ENCODE results near the gene TTPAL. TPM values are rescaled to one million over a fixed set of nuclear protein-coding genes. Genes with fewer than 3 reads are reported as not detected.

The TTPAL gene
- total and polyA plus RNA-seq, 7 donors, result 1.2 to 8.4 (median 4.5) TPM

DNA sequence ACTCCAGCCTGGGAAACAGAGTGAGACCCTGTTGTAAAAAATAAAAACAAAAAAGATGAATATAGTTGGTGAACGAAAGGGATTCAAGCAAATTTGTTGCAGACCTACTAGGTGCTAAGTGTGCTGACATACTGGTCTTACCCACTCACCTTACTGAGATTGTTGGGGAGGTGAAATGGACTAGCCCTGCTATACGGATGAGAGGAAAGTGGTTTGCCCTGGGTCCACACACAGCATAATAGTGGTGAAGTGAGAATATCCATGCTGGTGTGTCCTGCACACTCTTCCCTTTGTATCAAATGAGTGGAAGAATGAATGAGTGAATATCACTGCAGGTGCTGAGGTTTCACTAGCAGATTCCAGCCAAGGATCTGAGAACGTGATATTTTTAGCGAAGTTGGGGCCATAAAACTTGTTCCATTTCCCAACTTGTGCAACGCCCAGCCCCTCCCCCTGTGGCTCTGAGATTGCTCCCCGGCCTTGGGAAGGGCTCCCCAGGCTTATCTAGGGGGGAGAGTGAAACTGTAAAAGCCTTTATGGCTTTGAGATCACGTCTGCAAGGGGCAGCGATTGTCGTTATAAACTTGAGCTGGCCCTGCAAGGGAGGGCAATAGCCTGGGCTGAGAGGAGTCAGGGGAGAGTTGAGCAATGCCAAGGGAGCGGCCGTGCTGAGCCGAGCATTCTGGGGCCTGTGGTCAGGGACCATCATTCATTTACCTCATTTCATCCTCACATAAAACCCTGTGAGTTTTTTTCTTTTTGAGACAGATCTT, 33.2 kb upstream of the TTPAL start:
- H3K4me3 ChIP-seq, result no peak overlapping the region
- TF ChIP-seq, protein P1, sequence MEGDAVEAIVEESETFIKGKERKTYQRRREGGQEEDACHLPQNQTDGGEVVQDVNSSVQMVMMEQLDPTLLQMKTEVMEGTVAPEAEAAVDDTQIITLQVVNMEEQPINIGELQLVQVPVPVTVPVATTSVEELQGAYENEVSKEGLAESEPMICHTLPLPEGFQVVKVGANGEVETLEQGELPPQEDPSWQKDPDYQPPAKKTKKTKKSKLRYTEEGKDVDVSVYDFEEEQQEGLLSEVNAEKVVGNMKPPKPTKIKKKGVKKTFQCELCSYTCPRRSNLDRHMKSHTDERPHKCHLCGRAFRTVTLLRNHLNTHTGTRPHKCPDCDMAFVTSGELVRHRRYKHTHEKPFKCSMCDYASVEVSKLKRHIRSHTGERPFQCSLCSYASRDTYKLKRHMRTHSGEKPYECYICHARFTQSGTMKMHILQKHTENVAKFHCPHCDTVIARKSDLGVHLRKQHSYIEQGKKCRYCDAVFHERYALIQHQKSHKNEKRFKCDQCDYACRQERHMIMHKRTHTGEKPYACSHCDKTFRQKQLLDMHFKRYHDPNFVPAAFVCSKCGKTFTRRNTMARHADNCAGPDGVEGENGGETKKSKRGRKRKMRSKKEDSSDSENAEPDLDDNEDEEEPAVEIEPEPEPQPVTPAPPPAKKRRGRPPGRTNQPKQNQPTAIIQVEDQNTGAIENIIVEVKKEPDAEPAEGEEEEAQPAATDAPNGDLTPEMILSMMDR (IDR thresholded peaks at IDR 0.05), result no peak
- intact Hi-C loops (cut with DNase I), result no loop called here
- no peak for DNase-seq
- WGBS, 3 donors, result 28 to 32% (median 30%) methylated on average over 12 of the region's 12 CpGs
- H3K27ac ChIP-seq, result no peak overlapping the region
- H3K27me3 ChIP-seq (ENCODE audit: insufficient read depth in 3 of 3, low read length in 2 of 3), result no peaks in the 10 kb centered on the region
- no peaks in the 10 kb centered on the region for H3K4me1 ChIP-seq
- ATAC-seq, result peak in 1 of 4 donors; percentile 32
- H3K9me3 ChIP-seq, result no peaks in the 10 kb centered on the region
- H3K36me3 ChIP-seq (ENCODE audit: insufficient read depth in 1 of 2, low read depth in 1 of 2), result no peaks in the 10 kb centered on the region

DNA sequence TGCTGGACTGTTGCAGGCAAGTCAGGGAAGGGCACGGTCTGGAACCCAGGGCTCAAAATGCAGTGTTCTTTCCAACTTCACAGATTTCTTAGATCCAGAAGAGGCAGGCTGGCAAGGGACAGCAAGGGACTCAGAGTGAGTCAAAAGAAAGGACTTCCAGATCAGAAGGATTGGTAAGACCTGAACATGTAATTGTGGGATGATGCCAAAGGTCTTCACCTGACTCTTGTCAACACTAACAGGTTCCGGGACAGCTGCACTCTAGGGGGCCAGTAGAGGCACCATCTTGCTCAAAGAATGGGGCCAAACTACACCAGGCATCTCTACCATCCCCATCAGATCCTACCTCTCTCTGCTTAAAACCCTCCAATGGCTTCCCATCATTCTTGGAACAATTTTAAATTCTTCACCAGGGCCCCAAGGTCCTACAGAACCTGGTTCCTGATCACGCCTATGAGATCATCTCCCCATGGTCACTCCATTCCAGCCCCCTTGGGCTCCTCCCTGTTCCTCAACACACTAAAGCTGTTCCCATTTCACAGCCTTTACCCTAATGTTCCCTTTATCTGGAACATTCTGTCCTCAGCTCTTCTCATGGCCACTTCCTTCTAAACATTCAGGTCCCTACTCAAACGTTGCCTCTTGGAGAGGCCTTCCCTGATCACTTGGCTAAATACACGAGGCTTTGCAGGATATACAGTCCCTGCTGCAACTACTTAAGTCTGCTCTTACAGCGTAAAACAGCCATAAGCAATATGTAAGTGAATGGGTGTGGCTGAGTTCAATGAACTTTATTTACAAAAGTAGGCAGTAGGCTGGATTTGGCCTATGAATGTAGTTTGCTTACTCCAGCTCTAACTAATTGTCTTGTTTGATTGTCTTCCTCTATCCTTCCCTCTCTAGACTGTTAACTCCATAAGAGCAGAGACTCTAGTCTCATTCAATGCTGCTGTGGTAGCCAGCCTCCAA, 29.6 kb upstream of the TTPAL start:
- DNase-seq, result no peak
- Histone ChIP-seq H3K4me1 (no peaks in the 10 kb centered on the region), H3K27me3 (ENCODE audit: insufficient read depth in 3 of 3, low read length in 2 of 3) (no peaks in the 10 kb centered on the region), H3K4me3 (no peak overlapping the region), H3K9me3 (no peaks in the 10 kb centered on the region), H3K36me3 (ENCODE audit: insufficient read depth in 1 of 2, low read depth in 1 of 2) (no peaks in the 10 kb centered on the region), H3K27ac (no peak overlapping the region)
- WGBS, 3 donors, result 74 to 80% (median 78%) methylated on average over 6 of the region's 6 CpGs
- ATAC-seq, result no peak
- TF ChIP-seq, protein P1 (IDR thresholded peaks at IDR 0.05), result no peak
- intact Hi-C loops (cut with DNase I), result no loop called here

DNA sequence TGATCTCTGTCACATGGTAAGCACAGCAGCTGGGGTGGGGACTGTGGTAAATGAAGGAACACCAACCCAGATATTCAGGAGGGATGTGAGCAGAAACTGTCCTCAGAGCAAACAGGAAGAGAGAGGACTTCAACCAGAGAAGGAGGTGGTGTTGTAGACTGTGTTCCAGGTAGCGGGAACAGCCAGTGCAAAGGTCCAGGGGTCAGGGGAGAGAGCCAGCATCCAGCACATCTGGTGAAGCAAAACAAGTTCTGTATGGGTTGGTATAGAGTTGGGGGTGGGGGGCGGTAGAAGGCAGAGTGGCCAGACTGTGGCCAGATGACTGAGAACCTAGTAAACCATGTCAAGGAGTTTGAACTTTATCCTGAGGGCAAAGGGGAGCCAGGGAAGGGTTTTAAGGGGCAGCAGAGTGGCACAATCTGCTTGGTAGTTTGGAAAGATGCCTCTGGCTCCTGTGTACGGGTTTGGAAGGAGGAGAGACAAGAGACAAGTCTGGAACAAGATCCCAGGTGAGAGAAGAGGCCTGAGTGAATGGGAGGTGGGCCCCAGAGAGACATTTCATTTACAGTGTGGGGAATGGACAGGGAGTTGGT, 27.8 kb upstream of the TTPAL start:
- H3K4me3 ChIP-seq, result no peak overlapping the region
- intact Hi-C loops (cut with DNase I), result no loop called here
- TF ChIP-seq, protein P1 (IDR thresholded peaks at IDR 0.05), result no peak
- ATAC-seq, result no peak
- WGBS, 3 donors, result 80 to 84% (median 81%) methylated on average over 3 of the region's 3 CpGs
- H3K9me3 ChIP-seq, result no peaks in the 10 kb centered on the region
- H3K4me1 ChIP-seq, result no peaks in the 10 kb centered on the region
- no peak for DNase-seq
- no peak overlapping the region for H3K27ac ChIP-seq
- H3K27me3 ChIP-seq (ENCODE audit: insufficient read depth in 3 of 3, low read length in 2 of 3), result no peaks in the 10 kb centered on the region
- H3K36me3 ChIP-seq (ENCODE audit: insufficient read depth in 1 of 2, low read depth in 1 of 2), result no peaks in the 10 kb centered on the region

DNA sequence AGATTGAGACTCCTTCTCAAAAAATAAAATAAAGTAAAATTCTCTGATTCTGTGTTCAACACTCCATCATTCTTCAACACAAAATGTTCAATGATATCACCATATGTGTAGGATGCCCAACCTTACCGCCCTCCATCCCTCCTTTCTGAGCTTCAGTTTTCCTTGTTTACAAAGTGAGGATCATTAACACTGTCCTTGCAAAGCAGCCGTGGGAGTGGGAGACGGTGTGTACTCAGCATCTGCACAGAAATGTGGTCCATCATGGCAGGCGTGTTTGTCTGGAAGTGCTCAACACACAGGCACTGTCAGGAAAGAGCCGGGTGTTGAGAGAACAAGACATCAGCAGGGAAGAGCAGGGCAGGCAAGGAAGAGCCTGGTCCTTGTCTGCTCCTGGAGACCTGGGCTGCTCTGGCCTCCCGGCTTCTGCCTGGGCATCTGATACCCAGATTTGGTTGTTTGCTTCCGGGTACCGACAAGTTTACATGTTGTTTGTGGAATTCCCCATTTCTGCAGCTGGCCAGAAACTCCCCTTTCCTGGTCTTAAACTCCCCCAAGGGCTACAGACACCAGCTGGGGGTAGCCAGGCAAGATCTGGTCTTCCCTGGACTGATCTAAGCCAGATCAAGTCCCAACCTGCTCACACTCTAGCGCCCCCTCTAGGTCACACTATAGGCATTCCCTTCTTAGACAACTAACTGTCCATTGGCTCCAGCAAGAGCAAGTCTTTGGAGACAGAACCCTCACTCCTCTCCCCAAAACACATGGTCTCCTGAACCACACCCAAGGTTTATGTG, 26.7 kb upstream of the TTPAL start:
- H3K27ac ChIP-seq, result no peak overlapping the region
- H3K27me3 ChIP-seq (ENCODE audit: insufficient read depth in 3 of 3, low read length in 2 of 3), result no peaks in the 10 kb centered on the region
- ATAC-seq (no peak), DNase-seq (no peak)
- WGBS, 3 donors, result 61 to 76% (median 63%) methylated on average over 9 of the region's 9 CpGs
- H3K36me3 ChIP-seq (ENCODE audit: insufficient read depth in 1 of 2, low read depth in 1 of 2), result no peaks in the 10 kb centered on the region
- H3K4me3 ChIP-seq, result no peak overlapping the region
- H3K9me3 ChIP-seq, result no peaks in the 10 kb centered on the region
- TF ChIP-seq, protein P1 (IDR thresholded peaks at IDR 0.05), result no peak
- H3K4me1 ChIP-seq, result no peaks in the 10 kb centered on the region
- intact Hi-C loops (cut with DNase I), result no loop called here

Measured in psoas muscle (tissue), 8 donors.